HFF-Myc (cell line): ENCODE results near the gene CREB3L4.

ENCODE experiments used
- DNase-seq: peaks from one replicate; pipeline ENCODE4 v3.0.0-alpha.2; 2011; ENCODE audit warnings: low read depth; ENCODE audit errors: extremely low read depth
- H3K4me3 ChIP-seq: replicated peaks from 2 replicates; pipeline ENCODE4 v1.5.1; 2011; ENCODE audit warnings: low read depth, mild to moderate bottlenecking, control low read depth, low read length
- CTCF ChIP-seq: IDR thresholded peaks from 2 replicates; pipeline ENCODE4 v1.5.1; 2012; ENCODE audit warnings: mild to moderate bottlenecking, low read depth, low read length, control low read depth; ENCODE audit errors: missing control alignments

Gene CREB3L4

GRCh38 chr1:153959454-153959853 is 8.2 kb upstream of the CREB3L4 start:
- TF ChIP-seq CTCF = no peak
- DNase-seq = no peak
- H3K4me3 ChIP-seq = no peak overlapping the region

- no peak for DNase-seq
- TF ChIP-seq CTCF = no peak
- H3K4me3 ChIP-seq = no peak overlapping the region
These were observed 7.5 kb upstream of the CREB3L4 start for GRCh38 chr1:153960206-153960605.

- H3K4me3 ChIP-seq = peak overlapping the region; percentile 83
- no peak for DNase-seq
- TF ChIP-seq CTCF = no peak
These were observed 6.3 kb upstream of the CREB3L4 start for GRCh38 chr1:153961421-153961820.

- no peak for DNase-seq
- H3K4me3 ChIP-seq = peak overlapping the region; percentile 83
- no peak for TF ChIP-seq CTCF
These were observed 5.3 kb upstream of the CREB3L4 start for GRCh38 chr1:153962088-153963029.

- peak; percentile 89 for DNase-seq
- no peak for TF ChIP-seq CTCF
- H3K4me3 ChIP-seq = peak within 1 kb of the TSS; percentile 83
These were observed 4.5 kb upstream of the CREB3L4 start, which contains the start of gene SLC39A1 for GRCh38 chr1:153963030-153963849. SLC39A1 (minus strand) TSS chr1:153963537; CDS start chr1:153962715, 822 bp downstream.

GRCh38 chr1:153963850-153964331 is 3.8 kb upstream of the CREB3L4 start:
- peak overlapping the region; percentile 83 for H3K4me3 ChIP-seq
- DNase-seq = no peak
- no peak for TF ChIP-seq CTCF
